ENCODE data around the gene ERFL.
"Not testable (repeated sequence)": the region's sequence is repeated elsewhere in the genome, so short reads cannot be mapped to it uniquely, and the experiment has no call there.

ERFL gene

GRCh38 chr19:41877916-41878905, 50.0 kb downstream of the ERFL start:
- DNase-seq (ENCODE audit: low read depth), result no peak

- DNase-seq (ENCODE audit: low read depth), result no peak
These were observed 51.1 kb downstream of the ERFL start, which contains the start of gene CD79A for GRCh38 chr19:41876847-41877832. CD79A (plus strand) TSS chr19:41877279; CDS start chr19:41877305, 26 bp downstream.

DNA sequence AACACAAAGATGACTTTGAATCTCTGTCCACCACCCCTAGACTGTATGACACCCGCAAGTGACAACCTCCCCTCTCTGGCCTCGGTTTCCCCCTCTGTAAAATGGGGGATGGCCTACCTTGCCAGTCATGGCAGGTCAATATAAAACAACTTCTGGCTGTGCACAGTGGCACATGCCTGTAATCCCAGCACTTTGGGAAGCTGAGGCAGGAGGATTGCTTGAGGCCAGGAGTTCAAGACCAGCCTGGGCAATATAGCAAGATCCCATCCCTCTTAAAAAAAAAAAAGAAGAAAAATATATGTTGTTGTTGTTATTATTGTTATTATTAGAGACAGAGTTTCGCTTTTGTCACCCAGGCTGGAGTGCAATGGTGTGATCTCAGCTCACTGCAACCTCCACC, 52.3 kb downstream of the ERFL start:
- not testable (repeated sequence) for DNase-seq (ENCODE audit: low read depth)

DNA sequence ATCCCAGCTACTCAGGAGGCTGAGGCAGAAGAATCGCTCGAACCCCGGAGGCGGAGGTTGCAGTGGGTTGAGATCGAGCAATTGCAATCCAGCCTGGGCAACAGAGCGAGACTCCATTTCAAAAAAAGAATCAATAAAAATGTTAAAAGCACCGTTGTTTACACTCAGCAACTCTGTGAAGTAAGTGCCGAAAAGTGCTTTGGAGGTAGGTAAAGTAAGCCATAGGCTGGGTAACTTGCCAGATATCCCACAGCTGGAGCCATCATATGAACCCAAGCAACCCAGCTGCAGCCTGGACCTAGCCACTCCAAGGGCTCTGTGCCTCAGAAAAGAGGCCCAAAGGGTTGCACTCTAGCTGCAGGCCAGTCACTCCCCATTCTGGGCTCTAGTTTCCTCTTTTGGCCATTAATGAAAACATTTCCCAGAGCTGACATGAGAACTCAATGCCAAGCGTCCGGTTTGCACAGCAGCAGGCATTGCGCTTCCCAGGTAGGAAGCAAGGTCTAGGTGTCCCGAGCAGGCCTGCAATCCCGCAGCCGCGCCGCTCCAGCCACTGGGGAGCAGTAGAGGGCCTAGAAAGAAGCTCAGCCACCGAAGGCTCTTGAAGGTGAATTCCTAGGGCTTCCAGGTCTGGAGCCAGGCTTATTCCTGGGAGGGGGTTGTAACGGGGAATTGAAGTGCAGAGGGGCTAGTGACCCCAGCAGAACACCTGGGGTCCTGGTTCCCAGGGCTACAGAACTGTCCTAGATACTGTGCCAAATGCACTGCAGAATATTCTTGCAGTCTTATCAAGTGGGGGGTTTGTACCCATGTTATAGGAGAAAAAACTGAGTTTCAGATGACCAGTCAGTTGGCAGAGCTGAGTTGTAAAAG, 55.2 kb downstream of the ERFL start:
- DNase-seq (ENCODE audit: low read depth), result peak; percentile 58

DNA sequence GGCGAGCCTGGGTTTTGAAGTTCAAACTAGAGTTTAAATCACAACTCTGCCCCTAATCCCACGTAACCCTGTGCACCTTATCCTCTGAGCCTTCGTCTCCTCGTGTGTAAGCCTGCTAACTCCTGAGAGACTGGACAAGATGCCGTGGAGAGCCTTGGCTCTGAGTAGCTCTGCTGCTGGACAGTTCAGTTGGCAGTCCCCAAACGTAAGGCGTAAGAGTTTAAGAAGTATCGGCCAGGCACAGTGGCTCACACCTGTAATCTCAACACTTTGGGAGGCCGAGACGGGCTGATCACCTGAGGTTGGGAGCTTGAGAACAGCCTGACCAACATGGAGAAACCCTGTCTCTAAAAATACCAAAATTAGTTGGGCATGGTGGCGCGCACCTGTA, 55.9 kb downstream of the ERFL start:
- DNase-seq (ENCODE audit: low read depth), result no peak

DNA sequence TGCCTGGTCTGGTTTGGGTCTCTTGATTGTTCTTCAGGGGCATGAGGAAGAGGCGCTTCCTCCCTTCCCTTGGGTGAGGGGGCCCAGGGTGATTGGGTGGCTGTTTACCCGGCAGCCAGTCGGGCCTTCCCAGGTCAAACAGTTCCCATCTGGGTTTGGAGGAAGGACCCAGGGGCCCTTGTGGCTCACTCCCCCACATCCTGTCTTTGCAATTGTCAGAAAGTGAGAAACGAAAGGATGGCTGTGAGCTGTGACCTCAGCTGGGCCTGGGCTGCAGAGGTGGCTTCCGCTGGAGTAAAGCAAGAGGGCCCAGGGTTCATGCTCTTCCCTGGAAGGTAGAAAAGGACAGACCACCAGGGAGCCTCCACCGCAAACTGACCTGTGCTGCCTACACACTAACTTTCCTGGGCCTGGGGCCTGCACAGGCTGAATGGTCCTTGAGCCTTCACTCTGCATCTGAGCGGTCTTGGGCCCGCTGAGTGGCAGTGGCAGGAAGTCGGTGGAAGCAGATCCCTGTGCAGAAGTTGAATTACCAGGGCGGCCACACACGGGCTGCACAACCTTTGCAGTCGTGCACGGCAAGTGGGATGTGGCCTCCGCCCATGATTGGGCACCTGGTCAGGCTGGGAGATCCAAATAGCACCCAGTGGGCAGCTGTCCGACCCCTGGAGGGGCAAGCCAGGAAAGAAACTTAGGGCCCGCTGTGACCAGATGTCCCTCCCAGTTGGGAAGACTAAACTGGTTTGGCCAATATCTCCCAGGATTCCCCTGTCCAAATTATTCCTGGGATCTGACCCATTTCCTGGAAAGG, 56.5 kb downstream of the ERFL start:
- no peak for DNase-seq (ENCODE audit: low read depth)

GRCh38 chr19:41870401-41870873, 57.8 kb downstream of the ERFL start:
- peak; percentile 37 for DNase-seq (ENCODE audit: low read depth)

DNA sequence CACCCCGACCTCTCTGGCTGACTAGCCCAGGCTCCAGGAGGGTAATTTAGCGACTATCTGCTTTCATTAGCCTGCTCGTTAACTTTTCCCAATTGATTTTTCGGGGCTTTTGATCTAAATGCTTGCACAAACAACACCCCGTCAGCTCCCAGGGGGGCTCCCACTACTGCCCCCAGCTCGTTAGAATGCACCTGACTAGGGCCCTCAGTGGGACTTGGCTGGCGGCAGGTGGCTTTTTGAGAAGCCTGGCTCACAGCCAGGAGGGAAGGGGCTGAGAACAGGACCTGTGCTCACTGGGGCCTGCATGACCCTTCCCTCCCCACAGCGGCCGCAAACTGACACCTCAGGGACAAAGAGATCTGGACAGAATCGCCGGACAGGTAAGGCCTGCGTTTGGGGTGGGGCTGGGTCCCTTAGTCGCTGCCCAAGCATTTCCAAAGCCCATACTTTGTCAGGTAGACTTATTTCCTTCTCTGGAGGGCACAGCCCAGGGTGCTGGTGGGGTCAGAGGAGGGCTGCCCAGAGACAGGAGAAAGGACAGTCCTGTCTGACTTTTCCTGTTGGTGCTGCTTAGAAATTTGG, 58.8 kb downstream of the ERFL start:
- no peak for DNase-seq (ENCODE audit: low read depth)

- no peak for DNase-seq (ENCODE audit: low read depth)
These were observed 59.3 kb downstream of the ERFL start for GRCh38 chr19:41868989-41869300.

DNA sequence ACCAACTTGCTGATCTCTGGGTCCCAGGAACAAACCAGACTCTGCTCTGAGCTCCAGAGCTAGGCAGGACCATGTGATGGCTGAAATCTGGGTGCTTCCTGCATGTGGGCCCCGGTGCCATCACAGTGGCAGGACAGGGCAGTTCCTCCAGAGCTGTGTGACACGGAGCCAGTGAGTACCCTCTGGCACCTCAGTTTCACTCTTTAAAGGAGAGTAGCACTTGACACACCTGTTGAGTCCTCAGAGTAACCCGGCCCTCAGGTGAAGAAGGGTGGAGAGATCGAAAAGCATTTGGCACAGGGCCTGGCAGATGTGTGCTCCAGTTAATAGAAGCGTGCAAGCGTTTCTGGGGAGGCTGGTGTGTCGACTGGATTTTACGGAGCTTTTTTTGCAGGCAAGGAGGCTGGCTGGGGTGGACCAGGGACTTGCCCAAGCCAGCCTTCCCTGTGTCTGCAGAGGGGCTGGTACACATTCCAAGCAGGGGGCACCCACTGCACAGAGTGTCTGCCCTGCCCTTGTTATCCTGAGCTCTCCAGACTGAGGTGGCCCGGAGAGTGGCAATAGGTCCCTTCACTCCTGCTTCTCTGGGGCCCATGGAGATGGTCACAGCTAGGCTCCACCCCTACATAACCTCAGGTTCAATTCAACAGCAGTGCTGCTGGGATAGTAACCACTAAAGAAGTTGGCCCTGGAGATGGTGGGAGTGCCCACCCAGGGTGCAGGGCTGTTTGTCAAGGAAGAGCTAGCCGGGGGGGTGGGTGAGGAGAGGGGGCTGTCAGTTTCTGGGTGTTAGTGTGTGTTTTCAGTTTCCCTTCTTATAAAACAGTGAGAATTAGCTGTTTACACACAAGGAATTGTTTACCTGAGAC, 59.9 kb downstream of the ERFL start:
- DNase-seq (ENCODE audit: low read depth), result no peak

- no peak for DNase-seq (ENCODE audit: low read depth)
These were observed 62.0 kb downstream of the ERFL start for GRCh38 chr19:41866284-41866683.

GRCh38 chr19:41864374-41864773, 63.9 kb downstream of the ERFL start:
- DNase-seq (ENCODE audit: low read depth), result no peak

DNA sequence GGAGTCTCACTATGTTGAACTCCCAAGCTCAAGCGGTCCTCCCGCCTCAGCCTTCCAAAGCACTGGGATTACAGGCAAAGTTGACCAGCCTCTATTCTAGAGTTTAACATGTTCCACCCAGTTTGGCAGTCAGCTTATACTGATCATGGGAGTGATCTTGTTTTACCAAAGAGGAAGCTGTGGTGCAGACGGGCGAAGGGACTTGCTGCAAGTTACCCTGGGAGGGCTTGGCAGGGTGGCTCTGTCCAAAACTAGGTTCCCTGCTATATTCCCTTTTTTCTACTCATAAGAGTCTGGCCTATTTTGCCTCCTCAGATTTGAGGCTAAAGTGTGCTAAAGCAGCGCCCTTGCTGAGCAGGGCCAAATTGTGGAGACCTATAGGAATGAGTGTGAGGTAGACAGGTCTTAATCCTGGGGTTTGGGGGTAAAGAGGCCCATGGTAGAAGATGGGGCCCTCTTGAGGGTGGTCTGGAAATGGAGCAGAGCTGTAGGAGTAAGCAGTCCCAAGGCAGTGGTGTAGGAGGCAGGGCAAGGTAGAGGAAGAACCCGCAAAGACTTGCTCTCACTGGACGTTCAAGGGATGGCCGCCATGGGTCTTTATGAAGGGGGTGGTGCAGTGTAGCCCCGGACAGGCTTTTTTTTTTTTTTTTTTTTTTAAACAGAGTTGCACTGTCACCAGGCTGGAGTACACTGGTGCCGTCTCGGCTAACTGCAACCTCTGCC, 64.9 kb downstream of the ERFL start:
- DNase-seq (ENCODE audit: low read depth), result no peak

DNA sequence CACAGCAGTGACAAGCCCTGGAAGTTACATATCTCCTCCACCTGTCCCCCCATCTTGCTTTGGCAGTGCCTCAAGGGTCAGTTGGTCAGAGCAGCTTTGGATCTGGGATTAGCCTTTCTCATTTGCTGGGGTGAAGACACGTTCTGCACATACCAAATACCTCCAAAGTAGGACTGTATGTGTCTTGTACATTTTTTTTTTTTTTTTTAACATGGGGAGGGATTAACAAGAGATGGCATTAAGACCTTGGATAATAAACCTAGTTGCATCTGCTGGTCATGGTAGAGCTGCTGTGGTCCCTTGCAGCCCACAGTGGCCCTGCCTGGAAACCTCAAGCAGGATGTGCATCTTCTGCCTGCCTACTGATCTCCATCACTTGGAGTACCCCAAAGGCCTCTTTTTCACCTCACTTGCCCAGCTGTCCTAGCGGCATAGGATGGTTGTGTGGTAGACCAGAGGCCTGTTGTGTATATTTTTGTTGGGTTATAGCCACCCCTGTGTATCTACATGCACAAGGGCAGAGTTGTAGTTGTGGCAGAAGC, 65.7 kb downstream of the ERFL start:
- DNase-seq (ENCODE audit: low read depth), result no peak

GRCh38 chr19:41861846-41862245, 66.4 kb downstream of the ERFL start:
- DNase-seq (ENCODE audit: low read depth), result no peak

GRCh38 chr19:41861116-41861768, 67.0 kb downstream of the ERFL start:
- DNase-seq (ENCODE audit: low read depth), result no peak

- DNase-seq (ENCODE audit: low read depth), result no peak
These were observed 67.7 kb downstream of the ERFL start for GRCh38 chr19:41860419-41861115.

All from amniotic epithelial cell (primary cell).